Measurements from ENCODE around the gene PLA2G4C.

The PLA2G4C gene

GRCh38 chr19:48135411-48135810, 24.8 kb upstream of the PLA2G4C start:
- Histone ChIP-seq H3K4me1 (ENCODE audit: control insufficient read depth, insufficient read depth, low read length) (no peaks in the 10 kb centered on the region), H3K4me3 (ENCODE audit: low read length) (no peak overlapping the region), H3K27ac (ENCODE audit: low read length) (no peak overlapping the region), H3K27me3 (ENCODE audit: control insufficient read depth, insufficient read depth, low read length) (no peaks in the 10 kb centered on the region), H3K9me3 (ENCODE audit: control insufficient read depth, insufficient read depth, low read length) (no peaks in the 10 kb centered on the region), H3K36me3 (ENCODE audit: control insufficient read depth, insufficient read depth, low read length) (peaks cover 28% of the 10 kb centered on the region)
- no CpG with 5 or more reads among the region's 8 CpGs for WGBS (ENCODE audit: insufficient coverage, insufficient read length)
- no peak for DNase-seq (ENCODE audit: low read depth, low spot score)

GRCh38 chr19:48133094-48133493, 22.5 kb upstream of the PLA2G4C start:
- H3K4me3 ChIP-seq (ENCODE audit: low read length): no peak overlapping the region
- H3K36me3 ChIP-seq (ENCODE audit: control insufficient read depth, insufficient read depth, low read length): peaks cover 29% of the 10 kb centered on the region
- H3K9me3 ChIP-seq (ENCODE audit: control insufficient read depth, insufficient read depth, low read length): no peaks in the 10 kb centered on the region
- DNase-seq (ENCODE audit: low read depth, low spot score): no peak
- H3K27ac ChIP-seq (ENCODE audit: low read length): no peak overlapping the region
- H3K4me1 ChIP-seq (ENCODE audit: control insufficient read depth, insufficient read depth, low read length): no peaks in the 10 kb centered on the region
- WGBS (ENCODE audit: insufficient coverage, insufficient read length): no CpG with 5 or more reads among the region's 6 CpGs
- H3K27me3 ChIP-seq (ENCODE audit: control insufficient read depth, insufficient read depth, low read length): no peaks in the 10 kb centered on the region

- H3K36me3 ChIP-seq (ENCODE audit: control insufficient read depth, insufficient read depth, low read length): peaks cover 38% of the 10 kb centered on the region
- WGBS (ENCODE audit: insufficient coverage, insufficient read length): no CpG with 5 or more reads among the region's 6 CpGs
- H3K9me3 ChIP-seq (ENCODE audit: control insufficient read depth, insufficient read depth, low read length): no peaks in the 10 kb centered on the region
- H3K27ac ChIP-seq (ENCODE audit: low read length): no peak overlapping the region
- DNase-seq (ENCODE audit: low read depth, low spot score): no peak
- no peak overlapping the region for H3K4me3 ChIP-seq (ENCODE audit: low read length)
- H3K4me1 ChIP-seq (ENCODE audit: control insufficient read depth, insufficient read depth, low read length): no peaks in the 10 kb centered on the region
- H3K27me3 ChIP-seq (ENCODE audit: control insufficient read depth, insufficient read depth, low read length): no peaks in the 10 kb centered on the region
Measured at GRCh38 chr19:48127561-48127960, 16.9 kb upstream of the PLA2G4C start.

GRCh38 chr19:48123907-48124651, 13.5 kb upstream of the PLA2G4C start:
- no CpG with 5 or more reads among the region's 12 CpGs for WGBS (ENCODE audit: insufficient coverage, insufficient read length)
- no peaks in the 10 kb centered on the region for H3K27me3 ChIP-seq (ENCODE audit: control insufficient read depth, insufficient read depth, low read length)
- H3K36me3 ChIP-seq (ENCODE audit: control insufficient read depth, insufficient read depth, low read length): peaks cover 32% of the 10 kb centered on the region
- no peak for DNase-seq (ENCODE audit: low read depth, low spot score)
- no peak overlapping the region for H3K4me3 ChIP-seq (ENCODE audit: low read length)
- no peaks in the 10 kb centered on the region for H3K4me1 ChIP-seq (ENCODE audit: control insufficient read depth, insufficient read depth, low read length)
- no peak overlapping the region for H3K27ac ChIP-seq (ENCODE audit: low read length)
- no peaks in the 10 kb centered on the region for H3K9me3 ChIP-seq (ENCODE audit: control insufficient read depth, insufficient read depth, low read length)

- H3K36me3 ChIP-seq (ENCODE audit: control insufficient read depth, insufficient read depth, low read length): peaks cover 27% of the 10 kb centered on the region
- DNase-seq (ENCODE audit: low read depth, low spot score): no peak
- no peaks in the 10 kb centered on the region for H3K27me3 ChIP-seq (ENCODE audit: control insufficient read depth, insufficient read depth, low read length)
- no peaks in the 10 kb centered on the region for H3K9me3 ChIP-seq (ENCODE audit: control insufficient read depth, insufficient read depth, low read length)
- no peak overlapping the region; the same call in 1 of the 2 replicates for H3K4me3 ChIP-seq (ENCODE audit: low read length)
- H3K4me1 ChIP-seq (ENCODE audit: control insufficient read depth, insufficient read depth, low read length): no peaks in the 10 kb centered on the region
- no CpG with 5 or more reads among the region's 14 CpGs for WGBS (ENCODE audit: insufficient coverage, insufficient read length)
- H3K27ac ChIP-seq (ENCODE audit: low read length): no peak overlapping the region
Measured at GRCh38 chr19:48122421-48122820, 11.8 kb upstream of the PLA2G4C start.

GRCh38 chr19:48121909-48122371, 11.3 kb upstream of the PLA2G4C start:
- H3K9me3 ChIP-seq (ENCODE audit: control insufficient read depth, insufficient read depth, low read length): no peaks in the 10 kb centered on the region
- H3K27me3 ChIP-seq (ENCODE audit: control insufficient read depth, insufficient read depth, low read length): no peaks in the 10 kb centered on the region
- no peak overlapping the region for H3K4me3 ChIP-seq (ENCODE audit: low read length)
- no CpG with 5 or more reads among the region's 10 CpGs for WGBS (ENCODE audit: insufficient coverage, insufficient read length)
- H3K4me1 ChIP-seq (ENCODE audit: control insufficient read depth, insufficient read depth, low read length): no peaks in the 10 kb centered on the region
- DNase-seq (ENCODE audit: low read depth, low spot score): no peak
- H3K36me3 ChIP-seq (ENCODE audit: control insufficient read depth, insufficient read depth, low read length): peaks cover 24% of the 10 kb centered on the region
- no peak overlapping the region for H3K27ac ChIP-seq (ENCODE audit: low read length)

- Histone ChIP-seq H3K4me1 (ENCODE audit: control insufficient read depth, insufficient read depth, low read length) (no peaks in the 10 kb centered on the region), H3K27ac (ENCODE audit: low read length) (no peak overlapping the region), H3K27me3 (ENCODE audit: control insufficient read depth, insufficient read depth, low read length) (no peaks in the 10 kb centered on the region), H3K4me3 (ENCODE audit: low read length) (no peak overlapping the region), H3K9me3 (ENCODE audit: control insufficient read depth, insufficient read depth, low read length) (no peaks in the 10 kb centered on the region), H3K36me3 (ENCODE audit: control insufficient read depth, insufficient read depth, low read length) (peaks cover 22% of the 10 kb centered on the region)
- no CpG with 5 or more reads among the region's 14 CpGs for WGBS (ENCODE audit: insufficient coverage, insufficient read length)
- no peak for DNase-seq (ENCODE audit: low read depth, low spot score)
Measured at GRCh38 chr19:48121066-48121465, 10.4 kb upstream of the PLA2G4C start.

GRCh38 chr19:48120505-48120904, 9.9 kb upstream of the PLA2G4C start:
- DNase-seq (ENCODE audit: low read depth, low spot score): no peak
- WGBS (ENCODE audit: insufficient coverage, insufficient read length): no CpG with 5 or more reads among the region's 2 CpGs
- H3K9me3 ChIP-seq (ENCODE audit: control insufficient read depth, insufficient read depth, low read length): no peaks in the 10 kb centered on the region
- H3K27me3 ChIP-seq (ENCODE audit: control insufficient read depth, insufficient read depth, low read length): no peaks in the 10 kb centered on the region
- H3K4me3 ChIP-seq (ENCODE audit: low read length): no peak overlapping the region
- no peaks in the 10 kb centered on the region for H3K4me1 ChIP-seq (ENCODE audit: control insufficient read depth, insufficient read depth, low read length)
- H3K27ac ChIP-seq (ENCODE audit: low read length): no peak overlapping the region
- H3K36me3 ChIP-seq (ENCODE audit: control insufficient read depth, insufficient read depth, low read length): peaks cover 20% of the 10 kb centered on the region

- H3K27ac ChIP-seq (ENCODE audit: low read length): no peak overlapping the region
- H3K9me3 ChIP-seq (ENCODE audit: control insufficient read depth, insufficient read depth, low read length): no peaks in the 10 kb centered on the region
- peaks cover 17% of the 10 kb centered on the region for H3K36me3 ChIP-seq (ENCODE audit: control insufficient read depth, insufficient read depth, low read length)
- no CpG with 5 or more reads among the region's 11 CpGs for WGBS (ENCODE audit: insufficient coverage, insufficient read length)
- H3K4me3 ChIP-seq (ENCODE audit: low read length): no peak overlapping the region
- no peaks in the 10 kb centered on the region for H3K4me1 ChIP-seq (ENCODE audit: control insufficient read depth, insufficient read depth, low read length)
- no peaks in the 10 kb centered on the region for H3K27me3 ChIP-seq (ENCODE audit: control insufficient read depth, insufficient read depth, low read length)
- DNase-seq (ENCODE audit: low read depth, low spot score): no peak
Measured at GRCh38 chr19:48118131-48118517, 7.5 kb upstream of the PLA2G4C start.

GRCh38 chr19:48117515-48118130, 7.0 kb upstream of the PLA2G4C start:
- DNase-seq (ENCODE audit: low read depth, low spot score): no peak
- peaks cover 13% of the 10 kb centered on the region for H3K36me3 ChIP-seq (ENCODE audit: control insufficient read depth, insufficient read depth, low read length)
- H3K4me1 ChIP-seq (ENCODE audit: control insufficient read depth, insufficient read depth, low read length): no peaks in the 10 kb centered on the region
- H3K27ac ChIP-seq (ENCODE audit: low read length): no peak overlapping the region
- no peaks in the 10 kb centered on the region for H3K27me3 ChIP-seq (ENCODE audit: control insufficient read depth, insufficient read depth, low read length)
- H3K9me3 ChIP-seq (ENCODE audit: control insufficient read depth, insufficient read depth, low read length): no peaks in the 10 kb centered on the region
- no CpG with 5 or more reads among the region's 12 CpGs for WGBS (ENCODE audit: insufficient coverage, insufficient read length)
- no peak overlapping the region for H3K4me3 ChIP-seq (ENCODE audit: low read length)
